ENCODE data around the gene SMIM5. TPM values are rescaled to one million over a fixed set of nuclear protein-coding genes. Genes with fewer than 3 reads are reported as not detected.

SMIM5 gene
- polyA plus RNA-seq, 3 donors, result 5.6 to 13.3 (median 5.7) TPM

DNA sequence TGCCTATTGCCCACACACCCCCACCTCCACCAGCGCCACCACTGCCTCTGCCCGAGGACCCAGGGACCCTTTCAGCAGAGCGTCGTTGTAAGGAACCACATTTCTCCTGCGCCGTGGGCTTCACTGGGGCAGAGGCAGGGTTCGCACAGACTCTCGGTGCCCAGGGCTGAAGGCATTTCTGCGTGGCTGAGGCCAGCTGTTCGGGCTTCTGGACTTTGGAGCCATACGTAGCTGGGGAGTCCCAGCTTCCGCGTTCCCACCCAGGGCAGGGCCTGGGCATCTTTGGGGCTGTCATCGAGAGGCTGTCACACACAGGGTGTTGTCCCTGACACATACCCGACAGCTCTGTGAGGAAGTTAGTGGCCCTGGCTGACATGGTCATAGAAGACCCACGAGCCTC lies 16.0 kb upstream of the SMIM5 start:
- no peak for DNase-seq (ENCODE audit: extremely low read depth in 1 of 11, low read depth in 9 of 11, low spot score in 4 of 11)

DNA sequence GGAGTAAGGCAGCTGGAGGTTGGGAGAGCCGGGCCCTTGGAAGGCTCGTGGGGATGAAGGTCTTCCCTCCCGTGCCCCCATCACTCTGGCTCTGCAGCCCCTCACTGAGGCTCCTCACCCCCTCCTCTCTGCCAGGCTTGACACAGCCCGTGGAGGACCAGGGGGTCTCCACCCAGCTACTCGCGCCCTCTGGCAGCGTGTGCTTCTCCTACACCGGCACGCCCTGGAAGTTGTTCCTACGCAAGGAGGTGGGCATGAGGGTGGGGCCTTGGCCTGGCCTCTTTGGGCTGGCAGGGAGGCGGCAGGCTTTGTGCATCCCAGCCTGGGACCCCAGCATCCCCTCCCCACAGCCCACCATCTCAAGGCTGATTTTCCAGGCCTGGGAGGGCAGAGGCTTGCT lies 15.6 kb upstream of the SMIM5 start:
- DNase-seq (ENCODE audit: extremely low read depth in 1 of 11, low read depth in 9 of 11, low spot score in 4 of 11), result no peak

DNA sequence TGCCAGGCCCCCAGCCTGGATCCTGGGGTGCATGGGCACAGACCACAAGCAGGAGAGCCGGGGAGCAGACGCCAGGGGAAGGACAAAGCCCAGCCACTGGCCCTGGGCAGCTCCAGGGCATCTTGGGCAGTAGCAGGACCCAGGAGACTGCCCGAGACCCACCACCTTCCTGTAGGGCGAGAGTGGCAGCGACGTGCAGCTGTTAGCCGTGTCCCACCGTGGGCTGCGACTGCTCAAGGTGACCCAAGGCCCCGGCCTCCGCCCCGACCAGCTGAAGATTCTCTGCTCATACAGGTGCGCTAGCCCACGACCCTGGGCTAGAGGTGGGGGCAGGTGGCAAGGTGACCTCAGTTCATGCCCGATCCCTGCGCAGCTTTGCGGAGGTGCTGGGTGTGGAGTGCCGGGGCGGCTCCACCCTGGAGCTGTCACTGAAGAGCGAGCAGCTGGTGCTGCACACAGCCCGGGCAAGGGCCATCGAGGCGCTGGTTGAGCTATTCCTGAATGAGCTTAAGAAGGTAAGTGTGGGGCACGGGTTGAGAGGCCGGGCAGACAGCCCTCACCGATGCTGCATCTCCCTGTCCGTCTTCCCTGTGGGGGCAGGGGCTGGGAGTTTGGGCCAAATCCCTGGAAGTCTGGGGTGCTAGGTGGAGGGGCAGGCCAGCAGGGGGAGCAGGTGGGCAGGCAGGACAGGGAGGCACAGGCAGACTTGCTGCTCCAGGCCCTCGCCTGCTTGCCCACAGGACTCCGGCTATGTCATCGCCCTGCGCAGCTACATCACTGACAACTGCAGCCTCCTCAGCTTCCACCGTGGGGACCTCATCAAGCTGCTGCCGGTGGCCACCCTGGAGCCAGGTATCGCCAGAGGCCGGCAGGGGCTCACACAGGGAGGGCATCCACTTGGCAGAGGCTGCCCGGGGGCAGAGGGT lies 13.5 kb upstream of the SMIM5 start:
- no peak for DNase-seq (ENCODE audit: extremely low read depth in 1 of 11, low read depth in 9 of 11, low spot score in 4 of 11)

DNA sequence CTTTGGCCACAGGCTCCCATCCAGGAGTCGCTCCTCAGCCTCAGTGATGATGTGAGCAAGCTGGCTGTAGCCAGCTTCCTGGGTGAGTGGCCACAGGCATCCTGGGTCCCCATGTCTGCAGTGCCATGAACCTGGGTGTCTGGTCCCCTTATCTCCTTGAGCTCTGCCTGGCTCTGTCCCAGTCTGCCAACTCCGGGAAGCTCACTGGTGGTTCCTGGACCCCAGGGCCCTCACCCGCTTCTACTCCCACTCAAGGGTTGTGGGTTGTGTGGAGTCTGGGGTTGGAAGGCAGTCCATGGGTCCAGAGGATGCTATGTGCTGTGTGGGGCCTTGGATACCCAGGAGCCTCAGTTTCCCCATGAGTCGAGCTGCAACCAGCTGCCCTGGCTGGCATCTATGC lies 11.7 kb upstream of the SMIM5 start:
- no peak for DNase-seq (ENCODE audit: extremely low read depth in 1 of 11, low read depth in 9 of 11, low spot score in 4 of 11)

DNA sequence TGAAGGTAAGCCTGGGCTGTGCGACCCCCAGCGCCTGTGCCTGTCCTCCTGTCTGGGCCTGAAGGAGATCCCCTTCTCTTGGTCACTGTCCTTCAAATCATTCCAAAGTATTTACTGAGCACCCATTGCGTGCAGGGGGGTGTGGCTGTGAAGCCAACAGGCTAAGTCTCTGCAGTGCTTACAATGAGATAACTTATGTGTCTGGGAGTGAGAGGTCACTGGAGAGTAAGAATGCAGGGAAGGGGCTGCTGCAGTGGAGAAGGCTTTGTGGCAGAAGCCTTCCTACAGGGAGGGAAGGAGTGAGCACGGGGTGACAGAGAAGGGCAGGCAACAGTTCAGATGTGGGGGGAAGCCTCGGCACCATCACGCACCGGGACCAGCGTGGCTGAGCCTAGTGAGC lies 11.2 kb upstream of the SMIM5 start:
- DNase-seq (ENCODE audit: extremely low read depth in 1 of 11, low read depth in 9 of 11, low spot score in 4 of 11), result no peak

DNA sequence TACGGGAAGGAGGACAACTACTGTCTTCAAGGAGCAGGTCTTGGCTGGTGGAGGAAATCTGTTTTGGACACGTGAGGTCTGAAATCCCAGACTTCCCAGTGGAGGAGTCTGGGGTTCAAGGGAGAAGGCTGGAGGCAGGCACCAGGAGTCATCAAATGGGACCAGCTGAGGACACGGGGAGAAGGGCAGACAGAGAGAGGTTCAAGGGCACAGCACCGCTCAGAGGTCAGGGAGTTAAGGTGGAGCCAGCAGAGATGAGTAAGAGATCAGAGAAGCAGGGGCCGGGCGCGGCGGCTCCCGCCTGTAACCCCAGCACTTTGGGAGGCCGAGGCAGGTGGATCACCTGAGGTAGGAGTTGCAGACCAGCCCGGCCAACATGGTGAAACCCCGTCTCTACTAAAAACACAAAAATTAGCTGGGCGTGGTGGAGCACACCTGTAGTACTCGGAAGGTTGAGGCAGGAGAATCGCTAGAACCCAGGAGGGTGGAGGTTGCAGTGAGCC lies 10.4 kb upstream of the SMIM5 start:
- no peak for DNase-seq (ENCODE audit: extremely low read depth in 1 of 11, low read depth in 9 of 11, low spot score in 4 of 11)

DNA sequence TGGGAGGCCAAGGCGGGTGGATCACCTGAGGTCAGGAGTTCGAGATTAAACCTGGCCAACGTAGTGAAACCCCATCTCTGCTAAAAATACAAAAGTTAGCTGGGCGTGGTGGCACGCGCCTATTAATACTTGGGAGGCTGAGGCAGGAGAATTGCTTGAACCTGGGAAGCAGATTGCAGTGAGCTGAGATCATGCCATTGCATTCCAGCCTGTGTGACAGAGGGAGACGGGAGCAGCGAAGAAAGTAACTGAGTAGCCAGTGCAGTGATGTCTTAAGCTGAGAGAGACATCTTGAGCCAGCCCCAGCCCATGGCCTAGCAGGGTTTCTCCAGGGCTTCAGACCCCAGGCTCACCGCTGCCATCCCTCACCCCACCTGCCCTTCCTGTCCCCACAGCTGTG lies 9.8 kb upstream of the SMIM5 start:
- no peak for DNase-seq (ENCODE audit: extremely low read depth in 1 of 11, low read depth in 9 of 11, low spot score in 4 of 11)

DNA sequence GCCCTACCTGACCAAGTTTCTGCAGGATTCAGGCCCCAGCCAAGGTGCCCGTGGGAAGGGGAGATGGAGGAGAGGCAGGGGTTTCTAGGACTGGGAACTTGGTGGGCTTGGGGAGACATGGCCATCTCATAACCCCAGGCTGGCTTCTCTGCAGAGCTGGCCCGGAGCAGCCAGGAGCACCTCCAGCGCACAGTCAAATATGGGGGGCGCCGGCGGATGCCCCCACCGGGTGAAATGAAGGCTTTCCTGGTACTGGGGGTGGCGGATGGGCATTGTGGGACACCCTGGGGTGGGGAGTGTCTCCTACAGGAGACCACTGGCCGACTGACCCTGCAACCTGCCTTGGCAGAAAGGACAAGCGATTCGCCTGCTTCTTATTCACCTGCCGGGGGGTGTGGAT lies 9.2 kb upstream of the SMIM5 start:
- DNase-seq (ENCODE audit: extremely low read depth in 1 of 11, low read depth in 9 of 11, low spot score in 4 of 11), result no peak

DNA sequence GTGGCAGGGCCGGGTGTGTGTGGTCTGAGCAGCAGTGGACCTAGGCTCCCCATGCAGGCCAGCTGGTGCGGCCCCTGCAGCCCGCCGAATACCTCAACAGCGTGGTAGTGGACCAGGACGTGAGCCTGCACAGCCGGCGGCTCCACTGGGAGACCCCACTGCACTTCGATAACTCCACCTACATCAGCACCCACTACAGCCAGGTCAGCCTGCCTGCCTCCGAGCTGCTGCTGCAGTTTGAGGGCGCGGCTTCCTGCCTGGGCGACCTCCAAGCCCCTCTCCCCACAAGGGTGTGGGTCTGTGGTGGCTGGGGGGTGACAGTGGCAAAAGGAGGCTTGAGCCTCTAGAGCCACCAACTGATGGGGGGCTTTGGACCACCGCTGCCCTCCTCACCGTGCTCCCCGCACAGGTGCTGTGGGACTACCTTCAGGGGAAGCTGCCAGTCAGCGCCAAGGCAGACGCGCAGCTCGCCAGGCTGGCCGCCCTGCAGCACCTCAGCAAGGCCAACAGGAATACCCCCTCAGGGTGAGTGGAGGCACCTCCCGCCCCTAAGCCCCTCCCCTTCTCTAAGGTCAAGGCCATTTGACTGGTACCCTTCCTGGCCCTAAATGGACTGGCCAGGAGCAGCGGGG lies 8.4 kb upstream of the SMIM5 start:
- DNase-seq (ENCODE audit: extremely low read depth in 1 of 11, low read depth in 9 of 11, low spot score in 4 of 11), result no peak

DNA sequence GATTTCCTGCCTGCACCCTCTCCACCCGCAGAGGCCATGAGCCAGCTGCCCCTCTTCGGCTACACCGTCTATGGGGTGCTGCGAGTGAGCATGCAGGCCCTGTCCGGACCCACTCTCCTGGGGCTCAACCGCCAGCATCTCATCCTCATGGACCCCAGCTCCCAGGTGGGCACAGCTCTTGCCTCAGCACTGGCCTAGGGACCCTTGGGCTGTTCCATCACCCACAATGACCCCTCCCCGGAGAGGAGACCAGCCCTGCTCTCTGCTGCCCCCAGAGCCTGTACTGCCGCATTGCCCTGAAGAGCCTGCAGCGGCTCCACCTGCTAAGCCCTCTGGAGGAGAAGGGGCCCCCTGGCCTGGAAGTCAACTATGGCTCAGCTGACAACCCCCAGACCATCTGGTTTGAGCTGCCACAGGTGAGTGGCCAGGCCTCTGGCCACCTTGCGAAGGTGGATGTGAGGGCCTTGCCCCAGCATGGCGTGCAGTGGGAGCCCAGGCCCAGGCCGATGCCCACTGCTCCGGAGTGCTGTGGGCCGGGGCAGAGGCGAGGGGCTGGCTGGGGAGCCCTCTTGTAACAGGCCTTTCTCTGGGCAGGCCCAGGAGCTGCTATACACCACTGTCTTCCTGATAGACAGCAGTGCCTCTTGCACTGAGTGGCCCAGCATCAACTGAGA lies 7.3 kb upstream of the SMIM5 start:
- DNase-seq (ENCODE audit: extremely low read depth in 1 of 11, low read depth in 9 of 11, low spot score in 4 of 11), result no peak

DNA sequence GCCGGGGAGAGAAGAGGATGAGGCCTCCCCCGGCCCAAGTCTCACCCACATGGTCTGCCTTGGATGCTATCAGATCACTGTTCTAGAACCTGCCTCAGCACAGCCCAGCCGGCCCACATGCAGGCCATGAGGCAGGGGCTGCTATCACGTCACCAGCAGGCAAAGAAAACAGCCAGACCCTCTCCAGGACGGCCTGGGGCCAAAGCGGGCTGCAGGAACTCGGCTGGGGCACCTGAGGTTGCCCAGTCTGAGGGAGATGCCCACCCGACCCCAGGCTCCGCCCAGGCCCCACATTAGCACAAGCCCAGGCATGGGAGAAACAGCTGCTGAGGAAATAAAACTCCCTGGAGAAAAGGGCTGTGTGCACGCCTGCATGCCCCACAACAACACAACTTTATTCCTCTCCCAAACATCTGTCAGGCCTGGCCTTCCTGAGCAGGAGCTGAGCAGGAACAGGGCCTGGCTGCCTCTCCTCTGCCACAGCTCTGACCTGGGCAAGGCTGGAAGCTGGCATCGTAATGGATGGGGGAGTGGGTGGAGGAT lies 6.7 kb upstream of the SMIM5 start:
- no peak for DNase-seq (ENCODE audit: extremely low read depth in 1 of 11, low read depth in 9 of 11, low spot score in 4 of 11)

DNA sequence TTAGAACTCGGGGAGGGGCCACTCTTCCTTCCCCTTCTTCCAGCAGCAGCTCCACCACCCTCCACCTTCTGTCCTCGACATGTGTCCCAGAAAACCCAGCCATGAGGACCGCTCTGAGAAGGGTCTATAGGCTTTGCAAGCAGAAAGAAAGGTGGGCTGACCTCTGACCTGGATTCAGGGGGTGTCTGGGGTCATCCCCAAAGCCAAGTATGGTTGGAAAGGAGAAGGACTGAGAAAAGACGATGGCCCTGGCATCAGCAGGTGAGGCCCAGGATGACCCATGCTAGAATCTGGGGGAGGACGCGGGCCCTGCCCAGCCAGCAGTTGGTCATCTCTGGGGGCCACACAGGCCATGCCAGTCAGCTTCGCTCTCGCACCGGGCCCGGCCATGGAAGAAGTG lies 6.1 kb upstream of the SMIM5 start:
- DNase-seq (ENCODE audit: extremely low read depth in 1 of 11, low read depth in 9 of 11, low spot score in 4 of 11), result no peak

DNA sequence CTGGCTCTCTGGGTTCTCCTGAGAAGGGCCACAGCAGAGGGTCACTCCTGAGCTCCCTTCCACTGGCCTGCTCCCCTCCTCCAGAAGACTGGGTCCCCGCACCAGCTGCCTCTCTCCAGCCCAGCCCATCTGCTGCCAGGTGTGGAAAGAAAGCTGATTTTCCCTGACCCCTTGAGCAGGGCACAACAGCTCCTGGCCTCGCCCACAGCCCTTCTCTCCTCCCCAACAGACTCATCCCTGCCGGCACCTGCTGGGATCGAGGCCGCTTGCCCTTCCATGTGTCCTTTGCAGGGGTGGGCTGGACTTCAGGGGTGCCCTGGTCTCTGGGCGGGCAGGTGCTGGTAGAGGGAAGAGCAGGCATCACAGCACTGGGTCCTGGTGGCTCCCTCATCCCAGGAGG lies 4.8 kb upstream of the SMIM5 start:
- no peak for DNase-seq (ENCODE audit: extremely low read depth in 1 of 11, low read depth in 9 of 11, low spot score in 4 of 11)

DNA sequence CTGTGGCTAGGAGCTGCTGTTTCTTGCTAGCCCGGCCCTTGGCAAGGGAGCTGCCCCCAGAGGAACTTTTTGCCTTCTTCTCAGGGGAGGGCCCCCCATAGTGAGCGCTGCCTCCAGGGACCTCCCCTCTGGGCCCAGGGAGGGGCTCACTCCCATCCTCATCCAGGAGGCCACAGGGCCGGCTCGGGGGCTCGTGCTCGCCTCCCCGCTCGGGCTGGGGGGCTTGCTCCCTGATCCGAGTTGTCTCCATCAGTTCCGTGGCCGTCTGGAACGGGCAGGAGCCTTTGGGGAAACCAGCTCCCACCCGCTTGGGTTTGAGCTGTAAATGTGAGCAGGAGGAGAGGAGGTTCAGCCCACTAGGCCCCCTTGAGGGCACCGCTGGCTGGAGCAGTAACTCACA lies 4.1 kb upstream of the SMIM5 start:
- DNase-seq (ENCODE audit: extremely low read depth in 1 of 11, low read depth in 9 of 11, low spot score in 4 of 11), result no peak

DNA sequence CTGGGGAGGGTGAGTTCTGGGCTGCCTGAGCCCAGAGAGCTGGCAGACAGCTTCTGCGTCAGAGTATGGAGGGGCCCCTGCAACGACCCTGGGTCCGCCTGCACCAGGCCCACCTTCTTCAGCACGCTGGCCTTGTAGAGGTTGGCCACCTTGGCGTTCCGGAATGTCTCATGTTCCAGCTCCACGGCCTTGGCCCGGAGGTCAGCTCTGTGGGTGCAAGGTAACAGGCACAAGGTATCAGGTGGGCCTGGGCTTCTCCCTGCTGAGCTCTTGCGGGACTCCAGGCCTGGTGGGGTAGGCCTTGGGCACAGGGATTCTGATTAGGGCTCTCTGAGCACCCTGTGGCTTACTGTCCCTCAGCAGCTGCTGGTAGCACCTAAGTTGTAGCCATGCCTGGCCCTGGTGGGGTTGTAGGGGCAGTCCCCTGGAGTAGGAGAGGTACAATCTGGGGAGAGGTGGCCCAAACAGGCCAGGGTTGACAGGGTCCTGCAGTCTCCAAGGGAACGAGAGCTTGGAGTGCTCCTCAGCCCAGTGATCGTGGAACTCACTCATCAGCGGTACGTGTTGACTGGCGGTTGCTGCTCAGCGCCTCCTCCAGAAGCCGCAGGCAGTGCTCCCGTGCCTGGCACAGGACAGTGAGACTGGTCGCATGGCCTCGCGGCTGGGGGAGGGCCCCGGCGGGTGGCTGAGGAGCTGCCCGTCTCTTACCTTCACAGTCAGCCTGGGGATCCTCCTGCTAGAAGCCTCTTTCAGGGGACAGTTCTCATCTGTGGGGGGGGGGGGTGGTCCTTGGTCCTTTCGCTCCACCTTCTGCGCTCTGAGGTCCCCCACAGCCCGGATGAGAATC lies 2.9 kb upstream of the SMIM5 start:
- no peak for DNase-seq (ENCODE audit: extremely low read depth in 1 of 11, low read depth in 9 of 11, low spot score in 4 of 11)

DNA sequence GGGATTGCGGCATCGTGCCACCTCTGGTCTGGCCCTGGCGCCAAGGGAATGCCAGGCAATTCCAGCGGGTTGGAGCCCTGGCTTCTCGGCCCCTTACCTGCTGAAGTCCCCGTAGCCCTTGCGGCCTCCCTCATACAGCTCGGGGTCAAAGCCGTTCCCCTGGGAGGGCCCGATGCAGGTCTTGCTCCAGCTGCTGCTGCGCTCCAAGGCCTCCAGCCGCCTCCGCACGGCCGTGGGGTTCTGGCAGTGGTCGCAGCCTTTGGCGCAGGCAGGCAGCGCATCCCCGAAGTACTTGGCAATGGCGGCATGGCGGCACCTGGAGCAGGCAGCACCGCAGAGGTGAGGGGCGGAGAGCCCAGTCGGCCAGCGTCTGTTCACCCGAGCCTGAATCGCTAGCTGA lies 1.9 kb upstream of the SMIM5 start:
- DNase-seq (ENCODE audit: extremely low read depth in 1 of 11, low read depth in 9 of 11, low spot score in 4 of 11), result no peak

DNA sequence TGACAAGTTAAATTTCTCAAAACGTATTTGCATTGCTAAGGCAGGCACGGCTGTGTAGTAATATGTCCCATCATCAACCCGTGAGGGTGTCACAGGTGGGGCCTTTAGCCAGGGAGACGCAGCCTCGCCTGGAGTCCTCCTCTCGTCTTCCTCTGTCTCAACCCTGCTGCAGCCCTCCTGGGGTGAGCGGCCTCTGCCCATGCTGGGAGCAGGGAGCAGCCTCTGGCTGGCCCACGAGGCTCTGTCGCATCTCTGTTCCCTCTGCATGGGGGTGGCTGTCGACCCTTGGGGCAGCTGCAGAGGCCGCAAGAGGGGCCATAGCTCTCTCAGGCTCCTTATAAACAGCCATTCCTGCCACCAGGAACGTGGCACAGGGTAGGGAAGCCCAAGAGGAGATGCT lies 806 bp upstream of the SMIM5 start:
- no peak for DNase-seq (ENCODE audit: extremely low read depth in 1 of 11, low read depth in 9 of 11, low spot score in 4 of 11)

DNA sequence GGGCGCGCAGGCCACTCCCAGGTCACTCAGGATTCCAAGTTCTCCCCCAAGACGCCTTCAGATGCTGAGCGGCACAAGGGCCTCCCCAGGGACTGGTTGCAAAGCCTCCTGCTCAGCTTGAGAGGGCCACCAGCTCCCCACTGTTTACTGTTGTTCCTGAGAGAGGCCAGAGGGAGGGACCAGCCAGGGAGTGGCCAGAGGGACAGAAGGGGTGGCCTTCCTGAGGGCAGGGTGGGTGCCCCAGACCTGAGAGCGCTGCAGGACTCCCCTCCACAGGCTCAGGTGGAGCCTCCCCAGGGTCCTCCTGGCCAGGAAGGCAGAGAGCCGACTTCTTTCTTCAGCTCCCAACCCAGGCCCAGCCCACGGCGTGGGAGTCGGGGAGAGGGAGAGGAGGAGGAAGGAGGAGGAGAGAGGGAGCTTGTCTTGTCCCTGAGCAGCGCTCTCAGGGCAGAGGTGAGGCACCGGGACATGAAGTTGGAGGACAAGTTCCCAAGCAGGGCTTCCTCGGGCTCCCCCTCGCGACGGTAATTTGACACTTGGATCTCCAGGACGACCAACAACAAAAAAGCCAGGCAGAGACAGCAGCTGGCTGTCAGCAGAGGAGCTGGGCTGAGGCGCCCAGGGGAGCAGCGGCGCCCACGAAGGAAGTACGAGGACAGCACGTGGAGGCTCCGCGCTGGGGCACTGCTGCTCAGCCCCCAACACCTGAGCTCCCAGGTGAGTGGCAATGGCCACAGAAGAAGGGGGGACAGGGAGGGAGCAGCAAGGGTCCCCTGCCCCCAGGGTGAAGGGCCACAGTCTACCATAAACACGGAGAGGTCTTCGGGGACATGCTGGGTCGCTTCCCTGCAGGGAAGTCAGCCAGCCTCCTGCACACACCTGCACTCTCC lies 497 bp downstream of the SMIM5 start:
- peak; percentile 89 to 97 (median 93) for DNase-seq (ENCODE audit: extremely low read depth in 1 of 11, low read depth in 9 of 11, low spot score in 4 of 11)

Measured in renal cortex interstitium (tissue), 11 donors.